SHP77 (cell line): ENCODE results near the gene SPA17.

Source experiments
- DNase-seq, 2 experiments: peaks; one replicate each; lab custom pipeline; 2025; lab: John Stamatoyannopoulos, UW

The SPA17 gene

GRCh38 chr11:124662106-124662505, 11.6 kb upstream of the SPA17 start:
- DNase-seq, result no peak

DNA sequence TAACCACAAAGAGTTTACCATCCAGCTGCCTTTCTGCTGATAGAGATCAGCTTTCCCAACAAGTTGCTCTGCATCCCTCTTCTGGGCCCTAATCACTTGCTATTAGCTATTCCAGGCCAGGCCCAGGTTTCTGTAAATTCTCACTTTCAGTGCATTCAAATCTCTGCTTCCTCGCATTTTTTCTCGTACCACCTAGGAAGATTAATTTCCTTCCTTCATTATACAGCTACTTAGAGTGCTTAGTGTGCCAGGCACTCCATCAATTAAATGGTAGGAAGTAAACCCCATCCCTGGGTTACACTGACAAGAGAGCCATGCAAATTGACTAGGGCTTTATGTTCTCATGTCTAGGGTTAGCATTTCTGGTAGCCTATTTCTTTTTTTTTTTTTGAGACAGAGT, 9.8 kb upstream of the SPA17 start:
- DNase-seq, result no peak

DNA sequence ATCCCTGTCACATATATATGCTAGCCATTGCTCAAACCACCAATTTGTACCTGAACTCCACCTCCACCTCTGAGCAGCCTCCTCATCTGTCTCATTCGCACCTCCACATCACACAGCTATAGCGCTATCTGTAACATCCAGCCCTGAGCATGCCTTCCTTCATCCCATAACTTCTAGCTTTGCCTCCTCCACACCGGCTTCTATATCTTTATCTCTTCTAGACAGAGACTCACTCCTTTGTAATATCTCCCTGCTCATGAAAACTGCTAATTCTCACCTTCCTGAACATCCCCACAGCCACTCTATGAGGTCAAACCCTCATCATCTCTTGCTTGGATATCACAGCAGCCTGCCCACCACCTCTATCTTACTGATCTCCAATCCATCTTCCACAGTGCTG, 6.1 kb upstream of the SPA17 start:
- DNase-seq, result no peak

GRCh38 chr11:124669193-124669592, 4.5 kb upstream of the SPA17 start:
- DNase-seq, result peak; percentile 18 to 51

GRCh38 chr11:124670732-124671131, 3.0 kb upstream of the SPA17 start:
- DNase-seq, result no peak

DNA sequence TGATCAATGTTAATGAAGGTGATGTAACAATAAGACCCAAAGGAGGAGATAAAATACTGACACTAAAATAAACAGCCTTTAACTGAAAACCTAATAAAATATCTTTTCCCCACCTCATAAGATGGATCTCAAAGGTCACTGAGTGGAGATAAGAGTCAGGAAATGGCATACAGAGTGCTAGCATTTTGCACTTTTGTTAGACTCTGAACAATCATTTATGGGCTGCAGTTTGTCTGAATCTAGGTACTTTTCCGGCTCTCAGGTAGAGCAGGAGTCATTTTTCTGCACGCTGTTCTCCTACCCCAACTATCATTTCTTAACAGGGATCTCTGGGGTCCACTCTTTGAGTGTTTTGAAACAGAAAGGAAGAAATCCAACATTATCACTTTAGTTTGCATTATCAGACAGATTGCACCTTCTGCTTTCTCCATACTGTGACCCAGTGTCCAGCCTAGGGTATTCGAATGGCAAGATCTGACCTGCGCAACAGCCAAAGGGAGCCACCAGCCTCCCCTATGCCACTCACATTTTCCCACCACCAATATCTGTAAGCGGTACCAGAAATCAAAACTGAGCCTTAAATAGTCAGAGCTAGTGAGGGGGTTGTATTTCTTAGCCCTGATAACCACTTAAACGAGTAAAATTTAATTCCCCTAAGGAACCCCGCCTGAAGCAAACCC, 1.0 kb upstream of the SPA17 start:
- no peak for DNase-seq

DNA sequence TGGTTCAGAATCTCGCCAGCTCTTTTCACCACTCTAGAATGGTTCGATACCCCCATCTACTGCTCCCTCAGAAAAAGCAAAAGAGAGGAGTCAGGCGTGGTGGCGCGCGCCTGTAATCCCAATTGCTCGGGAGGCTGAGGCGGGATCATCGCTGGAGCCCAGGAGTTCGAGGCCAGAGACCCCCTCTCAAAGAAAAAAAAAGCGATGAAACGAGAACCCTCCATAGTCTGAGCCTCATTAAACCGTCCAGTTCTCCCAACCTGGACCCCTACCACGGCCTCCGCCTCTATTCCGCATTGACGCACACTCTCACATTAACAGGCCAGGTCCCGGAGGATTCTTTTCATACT, 439 bp downstream of the SPA17 start:
- DNase-seq, result peak in 1 of 2 experiments; percentile 16

GRCh38 chr11:124674571-124674970, 867 bp downstream of the SPA17 start:
- DNase-seq, result no peak

DNA sequence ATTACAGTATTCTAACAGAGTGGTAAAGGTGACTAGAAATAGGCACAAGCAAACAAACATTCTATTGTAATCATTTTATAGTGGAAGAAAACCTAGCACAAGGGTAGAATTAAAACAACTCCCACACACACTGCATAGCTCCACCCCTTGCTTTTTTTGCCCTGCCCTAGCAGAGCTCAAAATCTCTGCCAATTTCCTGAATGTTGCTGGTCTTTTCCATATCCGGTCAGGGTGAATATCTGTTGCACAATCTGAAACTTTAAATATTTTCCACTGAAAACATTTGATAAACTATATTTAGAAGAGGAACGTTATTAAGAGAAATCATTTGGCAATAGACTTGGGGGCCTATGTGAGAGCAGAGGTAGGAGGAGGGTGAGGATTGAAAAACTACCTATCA, 2.7 kb downstream of the SPA17 start:
- no peak for DNase-seq

DNA sequence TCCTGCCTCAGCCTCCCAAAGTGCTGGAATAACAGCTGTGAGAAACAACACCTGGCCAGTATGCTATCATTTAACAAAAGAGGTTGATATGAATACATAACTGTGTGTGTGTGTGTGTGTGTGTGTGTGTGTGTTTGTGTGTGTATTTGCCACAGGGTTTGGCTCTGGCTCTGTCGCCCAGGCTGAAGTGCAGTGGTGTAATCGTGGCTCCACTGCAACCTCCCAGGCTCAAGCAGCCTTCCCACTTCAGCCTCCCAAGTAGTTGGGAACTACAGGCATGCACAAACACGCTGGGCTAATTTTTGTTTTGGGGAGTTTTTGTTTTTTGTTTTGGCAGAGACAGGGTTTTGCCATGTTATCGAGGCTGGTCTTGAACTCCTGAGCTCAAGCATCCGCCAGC, 4.7 kb downstream of the SPA17 start:
- DNase-seq, result no peak

DNA sequence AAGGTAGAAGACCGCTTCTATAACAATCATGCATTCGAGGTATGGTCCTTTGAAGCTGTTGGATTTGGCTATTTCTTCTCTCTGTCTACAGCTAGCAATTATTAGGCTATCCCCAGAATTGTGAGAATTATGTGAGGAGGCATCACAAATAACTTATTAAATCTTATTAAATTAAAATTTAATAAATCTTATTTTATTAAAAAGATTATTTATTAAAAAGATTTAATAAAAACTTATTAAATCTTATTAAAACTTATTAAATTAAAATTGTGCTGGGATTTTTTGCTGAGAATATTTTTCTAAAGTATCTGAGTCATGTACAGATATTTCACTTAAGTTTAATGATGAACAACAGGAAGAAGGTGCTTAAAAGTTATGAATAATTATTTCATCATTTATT, 7.7 kb downstream of the SPA17 start:
- no peak for DNase-seq

DNA sequence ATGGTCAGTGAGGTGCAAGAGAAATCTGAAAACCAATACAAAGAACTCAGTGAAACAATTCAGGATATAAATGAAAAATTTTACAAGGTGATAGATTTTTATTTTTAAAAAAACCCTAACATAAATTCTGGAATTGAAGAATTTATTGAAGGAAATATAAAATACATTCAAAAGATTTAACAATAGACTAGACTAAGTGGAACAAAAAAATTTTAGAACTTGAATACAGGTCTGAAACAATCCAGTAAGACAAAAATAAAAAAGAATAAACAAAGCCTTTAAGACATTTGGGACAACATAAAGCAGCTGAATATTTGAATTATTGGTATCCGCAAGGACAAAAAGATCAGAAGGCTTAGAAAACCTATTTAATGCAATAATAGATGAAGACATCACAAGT, 8.7 kb downstream of the SPA17 start:
- DNase-seq, result no peak

GRCh38 chr11:124693142-124693541, 19.4 kb downstream of the SPA17 start:
- DNase-seq, result no peak

- DNase-seq, result no peak
These were observed 25.8 kb downstream of the SPA17 start for GRCh38 chr11:124699547-124699946.

DNA sequence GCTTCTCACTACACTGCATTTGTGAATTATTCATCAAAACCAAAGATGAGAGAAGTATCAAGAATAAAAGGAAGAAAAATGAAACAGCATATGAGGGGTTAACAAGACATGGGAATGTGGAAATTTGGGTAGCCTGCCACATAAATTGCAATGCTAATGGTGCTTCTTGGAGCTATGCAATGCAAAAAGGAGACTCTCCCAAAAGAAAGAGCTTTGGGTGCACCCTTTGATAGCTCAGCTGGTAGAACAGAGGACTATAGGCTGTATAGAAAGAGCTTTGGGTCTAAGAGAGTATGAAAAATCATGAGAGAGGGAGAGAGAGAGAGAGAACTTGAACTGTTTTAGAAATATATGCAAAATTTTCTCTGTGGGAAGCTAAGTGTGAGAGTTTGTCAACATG, 26.3 kb downstream of the SPA17 start:
- DNase-seq, result no peak

GRCh38 chr11:124707829-124708228, 34.1 kb downstream of the SPA17 start:
- DNase-seq, result no peak

GRCh38 chr11:124712392-124712791, 38.7 kb downstream of the SPA17 start:
- no peak for DNase-seq

- DNase-seq, result no peak
These were observed 42.9 kb downstream of the SPA17 start for GRCh38 chr11:124716591-124716990.

GRCh38 chr11:124717421-124717785, 43.7 kb downstream of the SPA17 start:
- no peak for DNase-seq

- no peak for DNase-seq
These were observed 44.3 kb downstream of the SPA17 start for GRCh38 chr11:124717786-124718651.

GRCh38 chr11:124718801-124719200, 45.1 kb downstream of the SPA17 start:
- DNase-seq, result no peak

GRCh38 chr11:124719534-124719933, 45.8 kb downstream of the SPA17 start:
- no peak for DNase-seq

- DNase-seq, result no peak
These were observed 48.5 kb downstream of the SPA17 start for GRCh38 chr11:124722176-124722575.
